ENCODE data around the gene IGSF10. TPM values are rescaled to one million over a fixed set of nuclear protein-coding genes. Genes with fewer than 3 reads are reported as not detected.

IGSF10 gene
- total RNA-seq, 1 experiment from 2014 or later: 0.66 TPM

DNA sequence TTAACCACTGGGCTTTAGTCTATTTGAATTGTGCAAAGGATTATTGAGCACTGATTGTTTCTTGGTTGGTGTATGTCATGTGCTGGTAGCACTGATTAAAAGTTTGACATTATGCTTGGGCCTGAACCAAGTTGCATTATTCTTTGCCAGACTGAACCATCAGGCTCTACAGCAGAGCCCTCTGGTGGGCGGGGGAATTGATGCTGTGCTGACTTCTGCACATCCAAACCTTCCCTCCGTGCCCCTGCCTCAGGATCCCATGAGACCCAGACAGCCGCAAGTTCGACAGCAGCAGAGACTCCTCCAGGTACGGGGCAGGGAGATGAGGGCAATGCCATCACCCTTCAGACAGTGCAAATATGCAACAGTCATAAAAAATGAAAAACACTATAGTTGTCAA lies 47.9 kb downstream of the IGSF10 start:
- no peak for ATAC-seq
- Histone ChIP-seq H3F3A (ENCODE audit: low read length, unreplicated experiment) (no peaks in the 10 kb centered on the region), H3K4me2 (ENCODE audit: low read length) (no peak overlapping the region), H3K9me3 (ENCODE audit: low read length) (no peaks in the 10 kb centered on the region), H3K4me3 (ENCODE audit: low read length) (no peak overlapping the region), H3K9ac (ENCODE audit: low read length) (no peak overlapping the region), H4K20me1 (ENCODE audit: low read length) (no peaks in the 10 kb centered on the region), H3K9me2 (replicated peaks; ENCODE audit: low read length) (no peaks in the 10 kb centered on the region), H3K27ac (ENCODE audit: low read length) (no peak overlapping the region), H3K36me3 (ENCODE audit: low read depth, low read length) (no peaks in the 10 kb centered on the region), H2AFZ (ENCODE audit: low read length) (no peak overlapping the region), H3K79me2 (ENCODE audit: low read length) (no peaks in the 10 kb centered on the region), H3K4me1 (ENCODE audit: insufficient read depth, low read length) (peaks cover 13% of the 10 kb centered on the region), H3K27me3 (ENCODE audit: low read length) (no peaks in the 10 kb centered on the region)
- POLR2A ChIA-PET (ENCODE audit: unreplicated experiment): no interaction called here
- CTCF ChIA-PET: no interaction called here
- TF ChIP-seq, protein P1, sequence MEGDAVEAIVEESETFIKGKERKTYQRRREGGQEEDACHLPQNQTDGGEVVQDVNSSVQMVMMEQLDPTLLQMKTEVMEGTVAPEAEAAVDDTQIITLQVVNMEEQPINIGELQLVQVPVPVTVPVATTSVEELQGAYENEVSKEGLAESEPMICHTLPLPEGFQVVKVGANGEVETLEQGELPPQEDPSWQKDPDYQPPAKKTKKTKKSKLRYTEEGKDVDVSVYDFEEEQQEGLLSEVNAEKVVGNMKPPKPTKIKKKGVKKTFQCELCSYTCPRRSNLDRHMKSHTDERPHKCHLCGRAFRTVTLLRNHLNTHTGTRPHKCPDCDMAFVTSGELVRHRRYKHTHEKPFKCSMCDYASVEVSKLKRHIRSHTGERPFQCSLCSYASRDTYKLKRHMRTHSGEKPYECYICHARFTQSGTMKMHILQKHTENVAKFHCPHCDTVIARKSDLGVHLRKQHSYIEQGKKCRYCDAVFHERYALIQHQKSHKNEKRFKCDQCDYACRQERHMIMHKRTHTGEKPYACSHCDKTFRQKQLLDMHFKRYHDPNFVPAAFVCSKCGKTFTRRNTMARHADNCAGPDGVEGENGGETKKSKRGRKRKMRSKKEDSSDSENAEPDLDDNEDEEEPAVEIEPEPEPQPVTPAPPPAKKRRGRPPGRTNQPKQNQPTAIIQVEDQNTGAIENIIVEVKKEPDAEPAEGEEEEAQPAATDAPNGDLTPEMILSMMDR (conservative IDR thresholded peaks at IDR 0.05; ENCODE audit: low read depth, low read length): peak; percentile 42
- TF ChIP-seq EZH2 (IDR thresholded peaks at IDR 0.05; ENCODE audit: low read length, unreplicated experiment) (no peak), EZH2phosphoT487 (IDR thresholded peaks at IDR 0.05; ENCODE audit: borderline replicate concordance, low read length) (no peak)
- intact Hi-C loops (cut with micrococcal nuclease): loop anchor here (5.0 kb wide), 1 partner anchor 41 kb away; no protein-coding TSS in a partner anchor
- no TSS peak for BruUV-seq (replicated peaks)
- no peak for DNase-seq

Other genes with a start within 250 kb of the IGSF10 start
- gene P2RY14, start 182.5 kb downstream of the IGSF10 start, total RNA-seq (2014; rRNA removed): not detected in 2 replicates
- gene GPR87, start 144.2 kb downstream of the IGSF10 start, total RNA-seq (2014; rRNA removed): 13.3 and 14.5 TPM in 2 replicates
- not detected in 2 replicates for gene P2RY13, start 131.5 kb downstream of the IGSF10 start, total RNA-seq (2014; rRNA removed)
- not detected in 2 replicates for gene P2RY12, start 76.3 kb downstream of the IGSF10 start, total RNA-seq (2014; rRNA removed)